Stimulated activated CD8-positive, alpha-beta memory T cell treated with anti-CD3 and anti-CD28 coated beads, Interleukin-2, amount 100 ng/mL, for 1 hour (primary cell): Measurements from ENCODE around the gene CCR5AS.
"Not testable (repeated sequence)": the region's sequence is repeated elsewhere in the genome, so short reads cannot be mapped to it uniquely, and the experiment has no call there.

Source experiments
- DNase-seq, 2 donors: peaks; one replicate each; pipeline ENCODE4 v3.0.0-alpha.2; 2020; ENCODE audit warnings: low read depth in 2 of 2

The CCR5AS gene

GRCh38 chr3:46429250-46429649, 22.4 kb upstream of the CCR5AS start:
- DNase-seq = no peak

GRCh38 chr3:46427916-46428833, 21.3 kb upstream of the CCR5AS start:
- DNase-seq = no peak

- DNase-seq = not testable (repeated sequence)
These were observed 20.5 kb upstream of the CCR5AS start for GRCh38 chr3:46427404-46427803.

GRCh38 chr3:46426476-46426875, 19.6 kb upstream of the CCR5AS start:
- DNase-seq = not testable (repeated sequence)

- no peak for DNase-seq
These were observed 16.7 kb upstream of the CCR5AS start for GRCh38 chr3:46423588-46423987.

GRCh38 chr3:46422617-46423016, 15.8 kb upstream of the CCR5AS start:
- no peak for DNase-seq

- DNase-seq = no peak
These were observed 14.1 kb upstream of the CCR5AS start for GRCh38 chr3:46420931-46421330.

- DNase-seq = no peak
These were observed 12.9 kb upstream of the CCR5AS start for GRCh38 chr3:46419816-46420215.

- DNase-seq = no peak
These were observed 11.2 kb upstream of the CCR5AS start for GRCh38 chr3:46417841-46418611.

- DNase-seq = no peak
These were observed 10.1 kb upstream of the CCR5AS start for GRCh38 chr3:46416811-46417510.

GRCh38 chr3:46416125-46416810, 9.4 kb upstream of the CCR5AS start:
- DNase-seq = no peak

- DNase-seq = no peak
These were observed 7.9 kb upstream of the CCR5AS start for GRCh38 chr3:46414739-46415138.

- DNase-seq = no peak
These were observed 7.1 kb upstream of the CCR5AS start for GRCh38 chr3:46413951-46414350.

GRCh38 chr3:46412786-46413298, 6.0 kb upstream of the CCR5AS start:
- no peak for DNase-seq

- no peak for DNase-seq
These were observed 4.4 kb upstream of the CCR5AS start for GRCh38 chr3:46411271-46411670.

- DNase-seq = no peak
These were observed 3.8 kb upstream of the CCR5AS start for GRCh38 chr3:46410669-46411068.

- DNase-seq = no peak
These were observed 3.0 kb upstream of the CCR5AS start for GRCh38 chr3:46409739-46410489.

- DNase-seq = no peak
These were observed 2.0 kb upstream of the CCR5AS start for GRCh38 chr3:46408853-46409252.

GRCh38 chr3:46407970-46408369, 1.1 kb upstream of the CCR5AS start:
- DNase-seq = no peak

- no peak for DNase-seq
These were observed 451 bp downstream of the CCR5AS start for GRCh38 chr3:46406443-46406787.
